KMS-11 (cell line): ENCODE measurements around the gene LNPEP.

ENCODE experiments used
- H2AFZ ChIP-seq: fragments of 200-600 bp; sonication (generic); 2 replicates; pipeline ENCODE4 v1.6.1; 2016; ENCODE audit warnings: antibody characterized with exemption, mixed run types, low read depth
- H3K27ac ChIP-seq: fragments of 200-600 bp; sonication (generic); 2 replicates; pipeline ENCODE4 v1.6.1; 2016; ENCODE audit warnings: mild to moderate bottlenecking, mixed run types
- H3K27me3 ChIP-seq: fragments of 200-600 bp; sonication (generic); 2 replicates; pipeline ENCODE4 v1.6.1; 2017; ENCODE audit warnings: mild to moderate bottlenecking, low read depth, mixed run types, moderate library complexity; ENCODE audit not compliant: insufficient read depth
- H3K36me3 ChIP-seq: fragments of 200-600 bp; sonication (generic); 2 replicates; pipeline ENCODE4 v1.6.1; 2017; ENCODE audit warnings: mild to moderate bottlenecking, mixed run types; ENCODE audit not compliant: insufficient read depth
- H3K4me1 ChIP-seq: fragments of 200-600 bp; sonication (generic); 2 replicates; pipeline ENCODE4 v1.6.1; 2016; ENCODE audit warnings: mild to moderate bottlenecking, low read depth, mixed run types; ENCODE audit not compliant: poor library complexity, severe bottlenecking
- H3K4me2 ChIP-seq: fragments of 200-600 bp; sonication (generic); 2 replicates; pipeline ENCODE4 v1.7.0; 2016; ENCODE audit warnings: mild to moderate bottlenecking, mixed run types
- H3K4me3 ChIP-seq: fragments of 200-600 bp; sonication (generic); IDR thresholded peaks from 2 replicates; pipeline ENCODE4 v1.6.1; 2017; ENCODE audit warnings: low read depth, low read length, mixed read lengths; ENCODE audit not compliant: insufficient read depth
- H3K79me2 ChIP-seq: fragments of 200-600 bp; sonication (generic); 2 replicates; pipeline ENCODE4 v1.6.1; 2016; ENCODE audit warnings: low read depth, mixed run types; ENCODE audit not compliant: insufficient read depth
- H3K9ac ChIP-seq: fragments of 200-600 bp; sonication (generic); 2 replicates; pipeline ENCODE4 v1.6.1; 2016; ENCODE audit warnings: mild to moderate bottlenecking, mixed run types
- H4K20me1 ChIP-seq: fragments of 200-600 bp; sonication (generic); 2 replicates; pipeline ENCODE4 v1.6.1; 2016; ENCODE audit warnings: mild to moderate bottlenecking, mixed run types; ENCODE audit not compliant: insufficient read depth
- TF ChIP-seq, protein P1 (sequence below): fragments of 200-600 bp; sonication (generic); conservative IDR thresholded peaks from 2 replicates; pipeline ENCODE4 v1.6.1; 2017; ENCODE audit warnings: low read depth, mild to moderate bottlenecking, antibody characterized with exemption, low read length, moderate library complexity, mixed read lengths

The LNPEP gene

DNA sequence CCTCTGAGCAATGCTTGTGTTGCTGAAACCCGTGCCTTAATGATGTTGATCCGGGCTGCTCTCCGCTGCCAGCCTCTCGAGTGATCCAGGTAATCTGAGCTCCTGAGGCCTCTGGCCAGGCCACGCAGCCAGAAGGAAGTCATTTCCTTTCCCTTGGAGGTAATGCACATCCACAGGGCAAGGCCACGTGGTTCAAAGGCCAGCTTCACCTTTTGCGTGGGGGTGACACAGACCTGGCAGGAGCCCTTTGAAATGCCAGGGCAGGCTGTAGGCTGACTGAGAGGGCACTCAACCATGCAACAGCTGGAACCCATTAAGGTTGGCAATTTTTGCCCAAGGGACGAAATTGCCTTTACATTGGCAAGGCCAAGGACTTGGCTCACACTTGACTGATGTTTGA, 126.2 kb downstream of the LNPEP start:
- Histone ChIP-seq H3K36me3 (no peaks in the 10 kb centered on the region), H2AFZ (no peak overlapping the region), H3K4me1 (no peaks in the 10 kb centered on the region), H3K27ac (no peak overlapping the region), H3K4me2 (no peak overlapping the region), H4K20me1 (no peaks in the 10 kb centered on the region), H3K79me2 (no peaks in the 10 kb centered on the region), H3K9ac (no peak overlapping the region), H3K4me3 (no peak overlapping the region), H3K27me3 (no peaks in the 10 kb centered on the region)
- TF ChIP-seq, protein P1, sequence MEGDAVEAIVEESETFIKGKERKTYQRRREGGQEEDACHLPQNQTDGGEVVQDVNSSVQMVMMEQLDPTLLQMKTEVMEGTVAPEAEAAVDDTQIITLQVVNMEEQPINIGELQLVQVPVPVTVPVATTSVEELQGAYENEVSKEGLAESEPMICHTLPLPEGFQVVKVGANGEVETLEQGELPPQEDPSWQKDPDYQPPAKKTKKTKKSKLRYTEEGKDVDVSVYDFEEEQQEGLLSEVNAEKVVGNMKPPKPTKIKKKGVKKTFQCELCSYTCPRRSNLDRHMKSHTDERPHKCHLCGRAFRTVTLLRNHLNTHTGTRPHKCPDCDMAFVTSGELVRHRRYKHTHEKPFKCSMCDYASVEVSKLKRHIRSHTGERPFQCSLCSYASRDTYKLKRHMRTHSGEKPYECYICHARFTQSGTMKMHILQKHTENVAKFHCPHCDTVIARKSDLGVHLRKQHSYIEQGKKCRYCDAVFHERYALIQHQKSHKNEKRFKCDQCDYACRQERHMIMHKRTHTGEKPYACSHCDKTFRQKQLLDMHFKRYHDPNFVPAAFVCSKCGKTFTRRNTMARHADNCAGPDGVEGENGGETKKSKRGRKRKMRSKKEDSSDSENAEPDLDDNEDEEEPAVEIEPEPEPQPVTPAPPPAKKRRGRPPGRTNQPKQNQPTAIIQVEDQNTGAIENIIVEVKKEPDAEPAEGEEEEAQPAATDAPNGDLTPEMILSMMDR: no peak

GRCh38 chr5:97063251-97063650, 127.4 kb downstream of the LNPEP start:
- H3K9ac ChIP-seq: no peak overlapping the region
- no peaks in the 10 kb centered on the region for H3K27me3 ChIP-seq
- H3K79me2 ChIP-seq: no peaks in the 10 kb centered on the region
- no peaks in the 10 kb centered on the region for H3K4me1 ChIP-seq
- no peaks in the 10 kb centered on the region for H3K36me3 ChIP-seq
- TF ChIP-seq, protein P1: no peak
- H3K27ac ChIP-seq: no peak overlapping the region
- H2AFZ ChIP-seq: no peak overlapping the region
- H3K4me2 ChIP-seq: no peak overlapping the region
- no peaks in the 10 kb centered on the region for H4K20me1 ChIP-seq
- no peak overlapping the region for H3K4me3 ChIP-seq

GRCh38 chr5:97065475-97065874, 129.6 kb downstream of the LNPEP start:
- TF ChIP-seq, protein P1: no peak
- no peak overlapping the region for H3K4me2 ChIP-seq
- no peaks in the 10 kb centered on the region for H3K79me2 ChIP-seq

DNA sequence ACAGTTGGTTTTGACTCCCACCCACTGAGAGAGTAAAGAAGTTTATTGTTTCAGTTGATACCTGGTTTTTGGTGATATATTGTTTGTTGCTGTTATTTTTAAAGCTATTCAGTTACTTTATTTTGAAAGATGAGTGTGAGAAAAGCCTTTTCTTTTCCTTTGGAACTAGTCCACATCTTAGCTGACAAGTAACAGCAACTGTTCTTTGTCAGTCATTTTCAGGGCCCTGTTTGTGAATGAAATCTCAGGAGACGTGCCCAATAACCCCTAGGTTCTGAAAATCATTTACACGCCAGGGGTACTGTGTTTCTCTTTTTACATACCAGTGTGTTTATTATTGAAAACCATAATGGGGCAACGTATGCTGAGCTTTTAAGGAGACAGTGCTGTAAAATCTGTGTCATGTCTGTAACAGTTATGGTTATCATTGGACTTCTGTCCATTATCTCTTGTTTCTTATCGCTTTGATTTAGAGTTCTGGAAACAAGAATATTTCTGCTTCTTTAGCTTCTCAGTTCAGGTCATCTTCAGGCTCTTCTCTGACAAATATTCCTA, 131.5 kb downstream of the LNPEP start:
- H3K27ac ChIP-seq: no peak overlapping the region

More at GRCh38 chr5:97065475-97065874, 129.6 kb downstream of the LNPEP start:
- Histone ChIP-seq H3K27ac (no peak overlapping the region), H3K9ac (no peak overlapping the region), H3K4me3 (no peak overlapping the region), H3K4me1 (no peaks in the 10 kb centered on the region), H3K36me3 (no peaks in the 10 kb centered on the region), H4K20me1 (no peaks in the 10 kb centered on the region), H2AFZ (no peak overlapping the region), H3K27me3 (no peaks in the 10 kb centered on the region)

More for the DNA sequence above, 131.5 kb downstream of the LNPEP start:
- H3K79me2 ChIP-seq: no peaks in the 10 kb centered on the region
- no peaks in the 10 kb centered on the region for H3K27me3 ChIP-seq
- no peak overlapping the region for H3K4me2 ChIP-seq
- H3K9ac ChIP-seq: no peak overlapping the region
- H3K4me3 ChIP-seq: no peak overlapping the region
- H4K20me1 ChIP-seq: no peaks in the 10 kb centered on the region
- TF ChIP-seq, protein P1: no peak
- H2AFZ ChIP-seq: no peak overlapping the region
- no peaks in the 10 kb centered on the region for H3K36me3 ChIP-seq
- H3K4me1 ChIP-seq: no peaks in the 10 kb centered on the region
